Measurements from ENCODE around the gene TCEAL9.

GRCh38 chrX:103356858-103357257, 552 bp downstream of the TCEAL9 start:
- TF ChIP-seq CTCF (IDR thresholded peaks at IDR 0.05; ENCODE audit: low read depth, low read length) (no peak), MAX (IDR thresholded peaks at IDR 0.05; ENCODE audit: low read depth, low read length) (no peak)
